KMS-11 (cell line): ENCODE data around the gene FAAH2.
A peak's percentile ranks its signal among the peaks of the same experiment; 100 is the strongest.

Source experiments
- H2AFZ ChIP-seq: fragments of 200-600 bp; sonication (generic); 2 replicates; pipeline ENCODE4 v1.6.1; 2016; ENCODE audit warnings: antibody characterized with exemption, mixed run types, low read depth
- H3K27ac ChIP-seq: fragments of 200-600 bp; sonication (generic); 2 replicates; pipeline ENCODE4 v1.6.1; 2016; ENCODE audit warnings: mild to moderate bottlenecking, mixed run types
- H3K27me3 ChIP-seq: fragments of 200-600 bp; sonication (generic); 2 replicates; pipeline ENCODE4 v1.6.1; 2017; ENCODE audit warnings: mild to moderate bottlenecking, low read depth, mixed run types, moderate library complexity; ENCODE audit not compliant: insufficient read depth
- H3K36me3 ChIP-seq: fragments of 200-600 bp; sonication (generic); 2 replicates; pipeline ENCODE4 v1.6.1; 2017; ENCODE audit warnings: mild to moderate bottlenecking, mixed run types; ENCODE audit not compliant: insufficient read depth
- H3K4me1 ChIP-seq: fragments of 200-600 bp; sonication (generic); 2 replicates; pipeline ENCODE4 v1.6.1; 2016; ENCODE audit warnings: mild to moderate bottlenecking, low read depth, mixed run types; ENCODE audit not compliant: poor library complexity, severe bottlenecking
- H3K4me2 ChIP-seq: fragments of 200-600 bp; sonication (generic); 2 replicates; pipeline ENCODE4 v1.7.0; 2016; ENCODE audit warnings: mild to moderate bottlenecking, mixed run types
- H3K4me3 ChIP-seq: fragments of 200-600 bp; sonication (generic); IDR thresholded peaks from 2 replicates; pipeline ENCODE4 v1.6.1; 2017; ENCODE audit warnings: low read depth, low read length, mixed read lengths; ENCODE audit not compliant: insufficient read depth
- H3K79me2 ChIP-seq: fragments of 200-600 bp; sonication (generic); 2 replicates; pipeline ENCODE4 v1.6.1; 2016; ENCODE audit warnings: low read depth, mixed run types; ENCODE audit not compliant: insufficient read depth
- H3K9ac ChIP-seq: fragments of 200-600 bp; sonication (generic); 2 replicates; pipeline ENCODE4 v1.6.1; 2016; ENCODE audit warnings: mild to moderate bottlenecking, mixed run types
- H4K20me1 ChIP-seq: fragments of 200-600 bp; sonication (generic); 2 replicates; pipeline ENCODE4 v1.6.1; 2016; ENCODE audit warnings: mild to moderate bottlenecking, mixed run types; ENCODE audit not compliant: insufficient read depth
- CTCF ChIP-seq: fragments of 200-600 bp; sonication (generic); conservative IDR thresholded peaks from 2 replicates; pipeline ENCODE4 v1.6.1; 2017; ENCODE audit warnings: low read depth, mild to moderate bottlenecking, antibody characterized with exemption, low read length, moderate library complexity, mixed read lengths

FAAH2 gene

DNA sequence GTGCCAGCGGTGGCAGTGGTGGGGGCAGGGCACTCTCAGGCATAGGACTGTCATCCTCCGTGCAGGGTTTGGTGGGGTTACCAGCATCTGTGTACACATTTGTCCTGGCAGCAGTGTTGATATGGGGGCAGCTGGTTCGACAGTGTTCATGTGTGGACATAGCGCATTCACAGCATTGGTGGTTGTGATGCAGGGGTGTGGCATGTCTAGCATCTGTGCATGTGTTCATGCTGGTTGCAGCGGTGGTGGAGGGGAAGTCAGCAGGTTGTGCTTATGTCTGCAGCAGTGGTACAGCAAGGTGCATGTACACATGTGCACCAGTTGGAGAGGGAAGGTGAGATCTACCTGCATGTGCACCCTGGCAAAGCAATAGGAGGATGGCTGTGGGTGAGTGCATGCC, 230.0 kb downstream of the FAAH2 start:
- H3K79me2 ChIP-seq = no peaks in the 10 kb centered on the region
- TF ChIP-seq CTCF = no peak
- H3K36me3 ChIP-seq = no peaks in the 10 kb centered on the region

GRCh38 chrX:57519578-57520118, 233.1 kb downstream of the FAAH2 start:
- Histone ChIP-seq H2AFZ (no peak overlapping the region), H3K4me3 (no peak overlapping the region), H3K79me2 (no peaks in the 10 kb centered on the region), H3K36me3 (no peaks in the 10 kb centered on the region), H4K20me1 (no peaks in the 10 kb centered on the region), H3K27me3 (no peaks in the 10 kb centered on the region), H3K27ac (no peak overlapping the region), H3K4me2 (no peak overlapping the region), H3K4me1 (no peaks in the 10 kb centered on the region), H3K9ac (no peak overlapping the region)
- no peak for TF ChIP-seq CTCF

More for the DNA sequence above, 230.0 kb downstream of the FAAH2 start:
- no peak overlapping the region for H2AFZ ChIP-seq
- no peaks in the 10 kb centered on the region for H3K27me3 ChIP-seq
- no peak overlapping the region for H3K27ac ChIP-seq
- H4K20me1 ChIP-seq = no peaks in the 10 kb centered on the region
- no peaks in the 10 kb centered on the region for H3K4me1 ChIP-seq
- no peak overlapping the region for H3K4me2 ChIP-seq
- H3K4me3 ChIP-seq = no peak overlapping the region
- H3K9ac ChIP-seq = no peak overlapping the region

- Histone ChIP-seq H3K4me2 (no peak overlapping the region), H3K27me3 (no peaks in the 10 kb centered on the region), H3K4me3 (no peak overlapping the region), H2AFZ (no peak overlapping the region), H3K79me2 (no peaks in the 10 kb centered on the region), H3K9ac (no peak overlapping the region), H4K20me1 (no peaks in the 10 kb centered on the region), H3K4me1 (no peaks in the 10 kb centered on the region), H3K36me3 (no peaks in the 10 kb centered on the region), H3K27ac (no peak overlapping the region)
- TF ChIP-seq CTCF = peak; percentile 63
Measured at GRCh38 chrX:57528670-57529255, 242.3 kb downstream of the FAAH2 start.
